GM12878 (cell line): Measurements from ENCODE around the gene LIMS1. TPM values are rescaled to one million over a fixed set of nuclear protein-coding genes. Genes with fewer than 3 reads are reported as not detected.

Source experiments
- ATAC-seq: fragments of 200-7000 bp; cut with Tn5 transposase; 3 replicates; pipeline ENCODE4 v1.9.1; 2020; ENCODE audit warnings: mild to moderate bottlenecking, moderate library complexity
- BruUV-seq: library from RNA; stranded (reverse); fragments of 400-500 nt; replicated peaks from 2 replicates; lab custom pipeline; 2021; lab: Mats Ljungman, UMichigan
- CTCF ChIA-PET: fragments of 300-600 bp; sonication (Branson Sonifier 250); formaldehyde crosslinking; extraction: SDS; loops from one replicate; lab custom pipeline; 2021; ENCODE audit warnings: inconsistent platforms; lab: Yijun Ruan, JAX
- POLR2A ChIA-PET: fragments of 350-600 bp; formaldehyde crosslinking; extraction: SDS; loops from one replicate; lab custom pipeline; 2021; ENCODE audit warnings: inconsistent platforms; lab: Charles Lee
- RAD21 ChIA-PET: fragments of 300-600 bp; sonication (Branson Sonifier 250); formaldehyde crosslinking; loops from one replicate; lab custom pipeline; 2023; ENCODE audit warnings: antibody characterized with exemption; ENCODE audit not compliant: unreplicated experiment; lab: Charles Lee
- SMC1A ChIA-PET: fragments of 300-600 bp; sonication (Branson Sonifier 250); formaldehyde crosslinking; loops from one replicate; lab custom pipeline; 2023; ENCODE audit not compliant: unreplicated experiment, uncharacterized antibody; lab: Charles Lee
- DNase-seq: peaks from one replicate; pipeline ENCODE4 v3.0.0-alpha.2; 2011; ENCODE audit warnings: low read depth, low spot score
- FAIRE-seq: peaks from 3 replicates; lab custom pipeline; 2011; peaks lifted over from hg19 to GRCh38; lab: Jason Lieb, UNC
- H2AFZ ChIP-seq: 2 replicates; pipeline ENCODE4 v1.6.0; 2011; ENCODE audit warnings: low read depth, low read length, control low read depth; ENCODE audit not compliant: control insufficient read depth
- H3K27ac ChIP-seq: 2 replicates; pipeline ENCODE4 v1.5.1; 2011; ENCODE audit warnings: control low read depth; ENCODE audit not compliant: control insufficient read depth, insufficient read depth
- H3K27me3 ChIP-seq, 2 experiments: replicated peaks in 1 of 2; 2 replicates each; pipeline versions ENCODE4 v1.6.0 to v1.6.1; 2011; ENCODE audit warnings: low read length in 1 of 2; ENCODE audit not compliant: control insufficient read depth in 2 of 2, insufficient read depth in 2 of 2
- H3K36me3 ChIP-seq, 2 experiments: 2 replicates each; pipeline ENCODE4 v1.5.1; 2011; ENCODE audit warnings: low read length in 1 of 2; ENCODE audit not compliant: control insufficient read depth in 2 of 2, insufficient read depth in 2 of 2
- H3K4me1 ChIP-seq: 2 replicates; pipeline ENCODE4 v1.6.1; 2011; ENCODE audit warnings: mild to moderate bottlenecking, low read length, moderate library complexity, mixed read lengths; ENCODE audit not compliant: control insufficient read depth, insufficient read depth
- H3K4me2 ChIP-seq: 2 replicates; pipeline ENCODE4 v1.6.0; 2011; ENCODE audit warnings: control low read depth; ENCODE audit not compliant: control insufficient read depth, insufficient read depth
- H3K4me3 ChIP-seq: fragments of 200-600 bp; sonication (generic); 2 replicates; pipeline ENCODE4 v1.5.1; 2016
- H3K79me2 ChIP-seq: 2 replicates; pipeline ENCODE4 v1.6.0; 2011; ENCODE audit warnings: low read length; ENCODE audit not compliant: control insufficient read depth, insufficient read depth
- H3K9ac ChIP-seq: 2 replicates; pipeline ENCODE4 v1.8.0; 2011; ENCODE audit warnings: low read length, control low read depth, mixed read lengths; ENCODE audit not compliant: control insufficient read depth, insufficient read depth
- H3K9me3 ChIP-seq: replicated peaks from 3 replicates; pipeline ENCODE4 v1.5.1; 2011; ENCODE audit warnings: mild to moderate bottlenecking, low read length; ENCODE audit not compliant: control insufficient read depth, insufficient read depth
- H4K20me1 ChIP-seq: 2 replicates; pipeline ENCODE4 v1.6.0; 2011; ENCODE audit not compliant: control insufficient read depth, insufficient read depth
- BHLHE40 ChIP-seq, 2 experiments: fragments of 450-650 bp in 1 of 2; IDR thresholded peaks; 2 replicates each; pipeline ENCODE4 v1.6.1; 2011 to 2017; ENCODE audit warnings: low read depth in 2 of 2, borderline replicate concordance in 1 of 2, improper control_type of control experiment in 1 of 2, low read length in 1 of 2, mild to moderate bottlenecking in 1 of 2
- NRF1 ChIP-seq: conservative IDR thresholded peaks from 2 replicates; pipeline ENCODE4 v1.6.1; 2011; ENCODE audit warnings: mild to moderate bottlenecking, low read depth, low read length, improper control_type of control experiment
- PAX5 ChIP-seq: IDR thresholded peaks from 2 replicates; pipeline ENCODE4 v1.6.1; 2011; ENCODE audit warnings: low read depth, low read length, borderline replicate concordance
- WGBS: methylation state at CpG from one replicate; pipeline ENCODE4 v1.1.6; 2016; ENCODE audit warnings: low lambda C conversion rate; ENCODE audit not compliant: insufficient replicate concordance, insufficient coverage; ENCODE audit errors: missing lambda C conversion rate; 5-methylcytosine and 5-hydroxymethylcytosine counted together
- in situ Hi-C: fragments of 300-500 bp; cut with MboI; formaldehyde crosslinking; loops from 9 replicates; pipeline ENCODE4 v1.14.3; 2018; ENCODE audit warnings: mixed read lengths
- intact Hi-C: fragments of 100-400 bp; cut with micrococcal nuclease; formaldehyde crosslinking; loops from one replicate; pipeline ENCODE4 v1.14.2; 2022; ENCODE audit not compliant: unreplicated experiment
- polyA plus RNA-seq, 11 experiments: library from polyadenylated mRNA; depleted of rRNA in 4 of 11; unstranded in 6 of 11; stranded (reverse) in 5 of 11; fragments of >200 nt; fragmentation: Nextera tagmentation in 4 of 11; fragmentation: Illumina TruSeq in 1 of 11; extraction: Ambion mirVana in 4 of 11; extraction: Trizol in 1 of 11; gene quantifications; 1 replicate in 1 of 11; 2 replicates in 10 of 11; pipeline versions ENCODE4 v1.2.1 to v1.2.3, GENCODE V29; 2011 to 2016; ENCODE audit warnings: inconsistent platforms in 2 of 11, missing spikeins in 2 of 11, low read depth in 1 of 11
- total RNA-seq, 4 experiments: library from RNA; depleted of rRNA in 3 of 4; stranded (reverse); fragments of >200 nt in 3 of 4; fragmentation: Illumina TruSeq in 1 of 4; extraction: Trizol in 1 of 4; gene quantifications; 2 replicates each; pipeline versions ENCODE4 v1.2.1 to v1.2.3, GENCODE V29; 2013 to 2021
- TF ChIP-seq, protein P1 (sequence below): fragments of 450-650 bp; IDR thresholded peaks from 2 replicates; pipeline ENCODE4 v1.6.1; 2017; ENCODE audit warnings: mild to moderate bottlenecking
- TF ChIP-seq, protein P2 (sequence below): fragments of 450-650 bp; IDR thresholded peaks from 2 replicates; pipeline ENCODE4 v1.6.1; 2016; ENCODE audit warnings: mild to moderate bottlenecking

LIMS1 gene
- total and polyA plus RNA-seq, 10 of the 15 experiments (the other 5 are each of a cell fraction or from before 2014, with no cell fraction given), result 15.7 to 98.1 (median 43.9) TPM

DNA sequence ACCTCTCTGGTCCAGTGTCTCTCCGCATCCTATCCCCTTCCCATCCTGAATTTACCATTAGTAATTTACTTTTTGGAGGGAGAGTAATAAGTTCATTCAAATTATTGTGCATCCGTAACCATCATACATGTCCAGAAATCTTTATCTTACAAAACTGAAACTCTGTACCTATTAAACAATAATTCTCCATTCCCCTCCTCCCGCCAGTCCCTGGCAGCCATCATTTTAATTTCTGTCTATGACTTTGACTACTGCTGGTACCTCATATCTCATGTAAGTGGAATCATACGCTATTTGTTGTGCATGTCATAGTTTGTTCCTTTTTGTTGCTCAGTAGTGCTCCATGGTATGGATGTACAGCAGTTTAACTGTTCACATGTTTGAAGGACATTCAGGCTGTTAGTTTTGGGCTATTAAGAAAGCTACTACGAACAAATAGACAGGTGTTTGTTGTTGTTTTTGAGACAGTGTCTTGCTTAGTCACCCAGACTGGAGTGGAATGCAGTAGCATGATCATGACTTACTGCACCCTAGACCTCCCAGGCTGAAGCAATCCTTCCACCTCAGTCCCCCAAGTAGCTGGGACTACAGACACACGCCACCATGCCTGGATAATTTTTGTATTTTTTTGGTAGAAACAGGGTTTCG, 2.0 kb downstream of the LIMS1 start:
- Histone ChIP-seq H3K27me3 (no peaks in the 10 kb centered on the region), H4K20me1 (no peaks in the 10 kb centered on the region), H3K27ac (no peak overlapping the region), H3K4me3 (0 out of 2 replicates have a peak overlapping the region, but pooled peaks have one; percentile 4), H3K36me3 (no peaks in the 10 kb centered on the region), H3K9me3 (no peaks in the 10 kb centered on the region), H3K4me2 (peak overlapping the region; percentile 95), H3K9ac (no peak overlapping the region), H3K79me2 (peaks cover 55% of the 10 kb centered on the region), H2AFZ (no peak overlapping the region), H3K4me1 (no peaks in the 10 kb centered on the region; the same call in 1 of the 2 replicates)
- ChIA-PET SMC1A (interaction anchor here (1.0 to 9.0 kb wide), 12 partner anchors 9 to 100 kb away, joined by 3 to 214 read pairs (median 6); partner anchors contain the start of gene GCC2), RAD21 (interaction anchor here (1.2 to 7.4 kb wide), 6 partner anchors 14 to 101 kb away, joined by 4 to 129 read pairs (median 10); no protein-coding TSS in a partner anchor), CTCF (interaction anchor here (1.2 to 1.9 kb wide), 6 partner anchors 13 to 48 kb away, joined by 3 to 16 read pairs (median 6); no protein-coding TSS in a partner anchor), POLR2A (interaction anchor here (0.6 to 4.2 kb wide), 8 partner anchors 24 to 89 kb away, joined by 3 to 55 read pairs (median 4); no protein-coding TSS in a partner anchor)
- 96% methylated on average over 7 of the region's 7 CpGs for WGBS
- BruUV-seq, result no TSS peak
- DNase-seq, result no peak
- TF ChIP-seq, protein P1, sequence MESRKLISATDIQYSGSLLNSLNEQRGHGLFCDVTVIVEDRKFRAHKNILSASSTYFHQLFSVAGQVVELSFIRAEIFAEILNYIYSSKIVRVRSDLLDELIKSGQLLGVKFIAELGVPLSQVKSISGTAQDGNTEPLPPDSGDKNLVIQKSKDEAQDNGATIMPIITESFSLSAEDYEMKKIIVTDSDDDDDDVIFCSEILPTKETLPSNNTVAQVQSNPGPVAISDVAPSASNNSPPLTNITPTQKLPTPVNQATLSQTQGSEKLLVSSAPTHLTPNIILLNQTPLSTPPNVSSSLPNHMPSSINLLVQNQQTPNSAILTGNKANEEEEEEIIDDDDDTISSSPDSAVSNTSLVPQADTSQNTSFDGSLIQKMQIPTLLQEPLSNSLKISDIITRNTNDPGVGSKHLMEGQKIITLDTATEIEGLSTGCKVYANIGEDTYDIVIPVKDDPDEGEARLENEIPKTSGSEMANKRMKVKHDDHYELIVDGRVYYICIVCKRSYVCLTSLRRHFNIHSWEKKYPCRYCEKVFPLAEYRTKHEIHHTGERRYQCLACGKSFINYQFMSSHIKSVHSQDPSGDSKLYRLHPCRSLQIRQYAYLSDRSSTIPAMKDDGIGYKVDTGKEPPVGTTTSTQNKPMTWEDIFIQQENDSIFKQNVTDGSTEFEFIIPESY, result peak; percentile 90
- TF ChIP-seq NRF1 (no peak), BHLHE40 (IDR thresholded peaks at IDR 0.05; ENCODE audit: borderline replicate concordance in 1 of 2, low read depth in 2 of 2, low read length in 1 of 2) (no peak), PAX5 (no peak)
- TF ChIP-seq, protein P2, sequence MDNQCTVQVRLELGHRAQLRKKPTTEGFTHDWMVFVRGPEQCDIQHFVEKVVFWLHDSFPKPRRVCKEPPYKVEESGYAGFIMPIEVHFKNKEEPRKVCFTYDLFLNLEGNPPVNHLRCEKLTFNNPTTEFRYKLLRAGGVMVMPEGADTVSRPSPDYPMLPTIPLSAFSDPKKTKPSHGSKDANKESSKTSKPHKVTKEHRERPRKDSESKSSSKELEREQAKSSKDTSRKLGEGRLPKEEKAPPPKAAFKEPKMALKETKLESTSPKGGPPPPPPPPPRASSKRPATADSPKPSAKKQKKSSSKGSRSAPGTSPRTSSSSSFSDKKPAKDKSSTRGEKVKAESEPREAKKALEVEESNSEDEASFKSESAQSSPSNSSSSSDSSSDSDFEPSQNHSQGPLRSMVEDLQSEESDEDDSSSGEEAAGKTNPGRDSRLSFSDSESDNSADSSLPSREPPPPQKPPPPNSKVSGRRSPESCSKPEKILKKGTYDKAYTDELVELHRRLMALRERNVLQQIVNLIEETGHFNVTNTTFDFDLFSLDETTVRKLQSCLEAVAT, result peak; percentile 50
- no peak for ATAC-seq
- in situ Hi-C loops (no loop called here), intact Hi-C loops (loop anchor here (5.0 kb wide), 1 partner anchor 46 kb away; no protein-coding TSS in a partner anchor)
- FAIRE-seq, result no peak
